Chondrocyte (in vitro differentiated cells): ENCODE results near the gene TMEM184A. TPM values are rescaled to one million over a fixed set of nuclear protein-coding genes. Genes with fewer than 3 reads are reported as not detected.
"Not testable (repeated sequence)": the region's sequence is repeated elsewhere in the genome, so short reads cannot be mapped to it uniquely, and the experiment has no call there.

ENCODE experiments used
- DNase-seq: peaks from one replicate; pipeline ENCODE4 v3.0.0; 2021; ENCODE audit warnings: mixed read lengths, low spot score
- H3K27ac Mint-ChIP-seq: one replicate; pipeline ENCODE4 v1.8.0; 2021; ENCODE audit warnings: mild to moderate bottlenecking, moderate library complexity, mixed read lengths; ENCODE audit not compliant: unreplicated experiment
- H3K27me3 Mint-ChIP-seq: 2 replicates; pipeline ENCODE4 v1.8.0; 2021; ENCODE audit warnings: low read depth, mixed read lengths
- H3K36me3 Mint-ChIP-seq: 2 replicates; pipeline ENCODE4 v1.8.0; 2021; ENCODE audit warnings: low read depth, mixed read lengths
- H3K4me1 Mint-ChIP-seq: 2 replicates; pipeline ENCODE4 v1.8.0; 2021; ENCODE audit warnings: low read depth, mild to moderate bottlenecking, mixed read lengths
- H3K4me3 Mint-ChIP-seq: one replicate; pipeline ENCODE4 v1.8.0; 2021; ENCODE audit warnings: mild to moderate bottlenecking, moderate library complexity, mixed read lengths; ENCODE audit not compliant: unreplicated experiment
- H3K9me3 Mint-ChIP-seq: 2 replicates; pipeline ENCODE4 v1.8.0; 2021; ENCODE audit warnings: low read depth, mixed read lengths
- CTCF ChIP-seq: fragments of 200-600 bp; sonication (generic); IDR thresholded peaks from 2 replicates; pipeline ENCODE4 v1.5.0; 2021; ENCODE audit warnings: antibody characterized with exemption, mild to moderate bottlenecking, moderate library complexity
- total RNA-seq: library from RNA; stranded (reverse); gene quantifications from 3 replicates; pipeline ENCODE4 v1.2.1, GENCODE V29; 2021

Gene TMEM184A
- total RNA-seq, 1 donor from 2014 or later: 0.07 TPM

GRCh38 chr7:1516586-1517251 is 39.3 kb downstream of the TMEM184A start:
- Mint-ChIP-seq H3K36me3 (peaks cover 3% of the 10 kb centered on the region), H3K27me3 (no peaks in the 10 kb centered on the region), H3K4me1 (peaks cover 35% of the 10 kb centered on the region), H3K27ac (no peak overlapping the region), H3K9me3 (peaks cover 12% of the 10 kb centered on the region), H3K4me3 (no peak overlapping the region)
- no peak for DNase-seq
- TF ChIP-seq CTCF: no peak

DNA sequence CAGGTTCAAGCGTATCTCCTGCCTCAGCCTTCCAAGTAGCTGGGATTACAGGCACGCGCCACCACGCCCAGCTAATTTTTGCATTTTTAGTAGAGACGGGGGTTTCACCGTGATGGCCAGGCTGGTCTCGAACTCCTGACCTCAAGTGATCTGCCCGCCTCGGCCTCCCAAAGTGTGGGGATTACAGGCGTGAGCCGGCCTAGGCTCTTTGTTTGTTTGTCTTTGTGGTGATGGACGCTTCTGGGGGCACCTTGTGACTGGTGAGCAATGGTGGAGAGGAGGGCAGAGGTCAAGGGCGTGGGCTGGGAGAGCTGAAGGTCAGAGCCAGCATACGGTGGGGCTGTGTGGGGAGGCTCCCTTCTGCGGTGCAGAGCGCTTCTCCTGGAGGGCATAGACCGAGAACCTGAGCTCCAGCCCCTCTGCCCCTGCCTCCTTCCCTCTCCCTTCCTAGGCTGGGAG is 40.5 kb downstream of the TMEM184A start:
- H3K36me3 Mint-ChIP-seq, DNase-seq, H3K4me3 Mint-ChIP-seq, H3K27me3 Mint-ChIP-seq: not testable (repeated sequence)
- peaks cover 35% of the 10 kb centered on the region for H3K4me1 Mint-ChIP-seq
- H3K9me3 Mint-ChIP-seq: peaks cover 12% of the 10 kb centered on the region
- H3K27ac Mint-ChIP-seq: peak overlapping the region; percentile 65

DNA sequence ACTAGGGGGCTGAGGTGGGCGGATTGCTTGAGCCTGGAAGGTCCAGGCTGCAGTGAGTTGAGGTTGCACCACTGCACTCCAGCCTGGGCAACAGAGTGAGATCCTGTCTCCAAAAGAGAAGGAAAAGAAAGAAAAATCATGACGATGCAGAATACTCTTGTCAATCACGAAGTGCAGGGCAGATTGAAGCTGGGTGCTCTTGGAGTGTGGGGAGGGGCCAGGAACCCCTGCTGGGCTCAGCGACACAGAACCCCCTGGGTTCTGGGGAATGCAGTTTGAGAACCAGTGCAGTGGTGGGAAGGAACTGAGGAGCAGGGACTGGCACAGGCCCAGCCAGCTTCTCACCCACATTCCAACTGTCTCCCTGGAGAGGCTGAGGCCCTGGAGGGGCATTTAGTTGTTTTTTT is 41.0 kb downstream of the TMEM184A start:
- no peak overlapping the region for H3K4me3 Mint-ChIP-seq
- H3K36me3 Mint-ChIP-seq: peaks cover 3% of the 10 kb centered on the region
- H3K27me3 Mint-ChIP-seq: no peaks in the 10 kb centered on the region
- peak overlapping the region; percentile 98 for H3K27ac Mint-ChIP-seq
- no peak for TF ChIP-seq CTCF
- peaks cover 35% of the 10 kb centered on the region for H3K4me1 Mint-ChIP-seq
- H3K9me3 Mint-ChIP-seq: peaks cover 10% of the 10 kb centered on the region
- DNase-seq: no peak

GRCh38 chr7:1514407-1514806 is 41.6 kb downstream of the TMEM184A start:
- Mint-ChIP-seq H3K4me1 (peaks cover 35% of the 10 kb centered on the region), H3K4me3 (no peak overlapping the region), H3K27me3 (no peaks in the 10 kb centered on the region), H3K36me3 (peaks cover 3% of the 10 kb centered on the region), H3K27ac (peak overlapping the region; percentile 98), H3K9me3 (peaks cover 5% of the 10 kb centered on the region)
- DNase-seq: no peak
- no peak for TF ChIP-seq CTCF

GRCh38 chr7:1513657-1514095 is 42.3 kb downstream of the TMEM184A start:
- Mint-ChIP-seq H3K4me1 (peaks cover 35% of the 10 kb centered on the region), H3K4me3 (peak overlapping the region; percentile 57), H3K27me3 (no peaks in the 10 kb centered on the region), H3K36me3 (no peaks in the 10 kb centered on the region), H3K9me3 (no peaks in the 10 kb centered on the region), H3K27ac (peak overlapping the region; percentile 98)
- no peak for DNase-seq
- no peak for TF ChIP-seq CTCF
